Fibroblast of lung (primary cell): ENCODE data around the gene RAB28. TPM values are rescaled to one million over a fixed set of nuclear protein-coding genes. Genes with fewer than 3 reads are reported as not detected.

Experiments used
- DNase-seq, 2 donors: peaks; one replicate each; pipeline versions ENCODE4 v3.0.0 to v3.0.0-alpha.2; 2010; ENCODE audit warnings: low read depth in 2 of 2
- H2AFZ ChIP-seq: 2 replicates; pipeline ENCODE4 v1.5.1; 2012; ENCODE audit warnings: low read length, control low read depth, inconsistent platforms
- H3K27ac ChIP-seq: 2 replicates; pipeline ENCODE4 v1.5.1; 2011; ENCODE audit warnings: low read length, control low read depth; ENCODE audit not compliant: insufficient read depth
- H3K27me3 ChIP-seq: 2 replicates; pipeline ENCODE4 v1.5.1; 2011; ENCODE audit warnings: mild to moderate bottlenecking, low read length; ENCODE audit not compliant: control insufficient read depth, insufficient read depth
- H3K36me3 ChIP-seq: 2 replicates; pipeline ENCODE4 v1.5.1; 2011; ENCODE audit warnings: low read length; ENCODE audit not compliant: control insufficient read depth, insufficient read depth
- H3K4me1 ChIP-seq: 2 replicates; pipeline ENCODE4 v1.5.1; 2011; ENCODE audit warnings: low read length; ENCODE audit not compliant: control insufficient read depth, insufficient read depth; ENCODE audit errors: extremely low read depth
- H3K4me2 ChIP-seq: 2 replicates; pipeline ENCODE4 v1.5.1; 2011; ENCODE audit warnings: low read length, control low read depth; ENCODE audit not compliant: insufficient read depth; ENCODE audit errors: extremely low read depth
- H3K4me3 ChIP-seq, 4 experiments: fragments of 200-600 bp in 1 of 4; sonication (generic) in 1 of 4; replicated peaks in 1 of 4; 2 replicates each; pipeline ENCODE4 v1.5.1; 2011 to 2016; ENCODE audit warnings: low read length in 4 of 4, low read depth in 3 of 4, mild to moderate bottlenecking in 3 of 4, control low read depth in 2 of 4, inconsistent platforms in 1 of 4, mixed read lengths in 1 of 4; ENCODE audit not compliant: insufficient read depth in 1 of 4; ENCODE audit errors: control extremely low read depth in 1 of 4
- H3K79me2 ChIP-seq: 2 replicates; pipeline ENCODE4 v1.5.1; 2012; ENCODE audit warnings: mild to moderate bottlenecking, low read length, inconsistent platforms; ENCODE audit not compliant: control insufficient read depth, insufficient read depth
- H3K9ac ChIP-seq: 2 replicates; pipeline ENCODE4 v1.5.1; 2011; ENCODE audit warnings: mild to moderate bottlenecking, low read length, control low read depth; ENCODE audit not compliant: insufficient read depth
- H3K9me3 ChIP-seq: 2 replicates; pipeline ENCODE4 v1.5.1; 2012; ENCODE audit warnings: low read depth, low read length; ENCODE audit not compliant: control insufficient read depth, insufficient read depth
- H4K20me1 ChIP-seq: 2 replicates; pipeline ENCODE4 v1.5.1; 2011; ENCODE audit warnings: low read length; ENCODE audit not compliant: control insufficient read depth, insufficient read depth; ENCODE audit errors: extremely low read depth
- EZH2 ChIP-seq: IDR thresholded peaks from 2 replicates; pipeline ENCODE4 v1.5.1; 2012; ENCODE audit warnings: low read length, control low read depth, mild to moderate bottlenecking; ENCODE audit errors: missing control alignments
- polyA plus RNA-seq, 2 donors: library from polyadenylated mRNA; depleted of rRNA in 1 of 2; stranded (reverse) in 1 of 2; unstranded in 1 of 2; fragments of >200 nt; gene quantifications; 2 replicates each; pipeline ENCODE4 v1.2.1, GENCODE V29; 2011 to 2012; ENCODE audit warnings: missing spikeins in 1 of 2
- total RNA-seq: library from RNA; depleted of rRNA; stranded (reverse); fragments of >200 nt; gene quantifications from 2 replicates; pipeline ENCODE4 v1.2.1, GENCODE V29; 2014
- TF ChIP-seq, protein P1 (sequence below), 2 donors: IDR thresholded peaks in 1 of 2; conservative IDR thresholded peaks in 1 of 2; 1 replicate in 1 of 2; 2 replicates in 1 of 2; pipeline ENCODE4 v1.5.1; 2011 to 2012; ENCODE audit warnings: low read length in 2 of 2, control low read depth in 1 of 2, inconsistent platforms in 1 of 2, low read depth in 1 of 2, mild to moderate bottlenecking in 1 of 2

RAB28 gene
- total and polyA plus RNA-seq, 2 donors (not counting 1 experiment from before 2014, with no cell fraction given): 17.7 to 18.1 TPM

DNA sequence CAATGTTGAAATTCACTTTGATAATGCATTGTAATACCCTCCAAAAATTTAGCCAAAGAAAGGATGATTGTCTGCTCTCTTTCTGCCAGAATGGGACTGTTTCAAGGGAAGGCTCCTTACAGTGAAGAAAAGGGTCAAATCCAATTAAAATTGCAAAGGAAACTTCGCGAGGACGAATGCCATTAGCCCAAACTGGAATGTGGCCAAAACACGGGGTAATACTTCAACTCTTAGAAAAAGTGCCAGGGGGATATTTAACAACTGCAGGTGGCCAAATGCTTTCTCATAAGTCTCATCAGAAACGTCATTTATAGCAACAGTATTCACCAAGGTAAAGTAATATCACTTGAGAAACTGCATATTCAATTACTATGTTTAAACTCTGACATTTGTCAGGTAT is 31.1 kb upstream of the RAB28 start:
- no peaks in the 10 kb centered on the region for H3K27me3 ChIP-seq
- H3K4me2 ChIP-seq: no peak overlapping the region
- H3K4me3 ChIP-seq: no peak overlapping the region
- H3K79me2 ChIP-seq: no peaks in the 10 kb centered on the region
- no peak overlapping the region for H3K27ac ChIP-seq
- no peaks in the 10 kb centered on the region for H3K4me1 ChIP-seq
- no peak overlapping the region for H3K9ac ChIP-seq
- H3K36me3 ChIP-seq: no peaks in the 10 kb centered on the region
- no peak for TF ChIP-seq EZH2
- TF ChIP-seq, protein P1, sequence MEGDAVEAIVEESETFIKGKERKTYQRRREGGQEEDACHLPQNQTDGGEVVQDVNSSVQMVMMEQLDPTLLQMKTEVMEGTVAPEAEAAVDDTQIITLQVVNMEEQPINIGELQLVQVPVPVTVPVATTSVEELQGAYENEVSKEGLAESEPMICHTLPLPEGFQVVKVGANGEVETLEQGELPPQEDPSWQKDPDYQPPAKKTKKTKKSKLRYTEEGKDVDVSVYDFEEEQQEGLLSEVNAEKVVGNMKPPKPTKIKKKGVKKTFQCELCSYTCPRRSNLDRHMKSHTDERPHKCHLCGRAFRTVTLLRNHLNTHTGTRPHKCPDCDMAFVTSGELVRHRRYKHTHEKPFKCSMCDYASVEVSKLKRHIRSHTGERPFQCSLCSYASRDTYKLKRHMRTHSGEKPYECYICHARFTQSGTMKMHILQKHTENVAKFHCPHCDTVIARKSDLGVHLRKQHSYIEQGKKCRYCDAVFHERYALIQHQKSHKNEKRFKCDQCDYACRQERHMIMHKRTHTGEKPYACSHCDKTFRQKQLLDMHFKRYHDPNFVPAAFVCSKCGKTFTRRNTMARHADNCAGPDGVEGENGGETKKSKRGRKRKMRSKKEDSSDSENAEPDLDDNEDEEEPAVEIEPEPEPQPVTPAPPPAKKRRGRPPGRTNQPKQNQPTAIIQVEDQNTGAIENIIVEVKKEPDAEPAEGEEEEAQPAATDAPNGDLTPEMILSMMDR (conservative IDR thresholded peaks at IDR 0.05 in 1 of 2, IDR thresholded peaks at IDR 0.05 in 1 of 2; ENCODE audit: low read depth in 1 of 2, low read length in 2 of 2): no peak
- H3K9me3 ChIP-seq: no peaks in the 10 kb centered on the region
- no peak for DNase-seq
- no peaks in the 10 kb centered on the region for H4K20me1 ChIP-seq
- no peak overlapping the region for H2AFZ ChIP-seq

GRCh38 chr4:13514722-13515121 is 30.6 kb upstream of the RAB28 start:
- Histone ChIP-seq H3K9me3 (no peaks in the 10 kb centered on the region), H3K79me2 (no peaks in the 10 kb centered on the region), H3K4me3 (no peak overlapping the region), H4K20me1 (no peaks in the 10 kb centered on the region), H3K9ac (no peak overlapping the region), H3K4me1 (no peaks in the 10 kb centered on the region), H3K27ac (no peak overlapping the region), H3K27me3 (no peaks in the 10 kb centered on the region), H3K36me3 (no peaks in the 10 kb centered on the region), H2AFZ (no peak overlapping the region), H3K4me2 (no peak overlapping the region)
- DNase-seq: no peak
- TF ChIP-seq, protein P1 (conservative IDR thresholded peaks at IDR 0.05 in 1 of 2, IDR thresholded peaks at IDR 0.05 in 1 of 2; ENCODE audit: low read depth in 1 of 2, low read length in 2 of 2): no peak
- no peak for TF ChIP-seq EZH2

DNA sequence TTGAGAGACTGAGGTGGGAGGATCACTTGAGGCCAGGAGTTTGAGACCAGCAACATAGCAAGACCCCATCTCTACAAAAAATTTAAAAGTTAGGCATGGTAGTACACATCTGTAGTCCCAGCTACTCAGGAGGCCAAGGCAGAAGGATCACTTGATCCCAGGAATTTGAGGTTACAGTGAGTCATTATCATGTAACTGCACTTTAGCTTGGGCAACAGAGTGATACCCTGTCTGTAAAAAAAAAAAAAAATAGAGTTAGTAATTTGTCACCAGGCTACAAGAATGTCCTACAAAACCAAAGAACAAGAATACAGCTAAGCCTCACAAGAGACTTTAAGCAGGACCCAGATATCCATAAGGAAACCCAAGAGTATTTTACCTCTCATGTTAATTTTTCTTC is 27.0 kb upstream of the RAB28 start:
- H3K27me3 ChIP-seq: no peaks in the 10 kb centered on the region
- no peaks in the 10 kb centered on the region for H3K4me1 ChIP-seq
- no peak overlapping the region for H3K4me2 ChIP-seq
- no peaks in the 10 kb centered on the region for H4K20me1 ChIP-seq
- no peak overlapping the region for H3K4me3 ChIP-seq
- H3K9ac ChIP-seq: no peak overlapping the region
- no peaks in the 10 kb centered on the region for H3K79me2 ChIP-seq
- H3K9me3 ChIP-seq: no peaks in the 10 kb centered on the region
- TF ChIP-seq EZH2: no peak
- TF ChIP-seq, protein P1 (conservative IDR thresholded peaks at IDR 0.05 in 1 of 2, IDR thresholded peaks at IDR 0.05 in 1 of 2; ENCODE audit: low read depth in 1 of 2, low read length in 2 of 2): no peak
- H3K36me3 ChIP-seq: no peaks in the 10 kb centered on the region
- no peak for DNase-seq
- H2AFZ ChIP-seq: no peak overlapping the region
- no peak overlapping the region for H3K27ac ChIP-seq
